AG04449 (cell line): ENCODE results near the gene NCOA4.
A peak's percentile ranks its signal among the peaks of the same experiment; 100 is the strongest.

Source experiments
- CTCF ChIA-PET: fragments of 350-600 bp; formaldehyde crosslinking; extraction: SDS; loops from one replicate; lab custom pipeline; 2021; ENCODE audit warnings: antibody characterized with exemption; lab: Yijun Ruan, JAX
- POLR2A ChIA-PET: fragments of 400-600, 350-600 bp; formaldehyde crosslinking; extraction: SDS; loops from one replicate; lab custom pipeline; 2020; ENCODE audit warnings: antibody characterized with exemption, inconsistent platforms; lab: Yijun Ruan, JAX
- DNase-seq: peaks from one replicate; pipeline ENCODE4 v3.0.0-alpha.2; 2010; ENCODE audit warnings: low read depth, low spot score
- H3K4me3 ChIP-seq: 2 replicates; pipeline ENCODE4 v1.5.1; 2011; ENCODE audit warnings: low read depth, mild to moderate bottlenecking, control low read depth, low read length
- CTCF ChIP-seq: IDR thresholded peaks from one replicate; pipeline ENCODE4 v1.5.1; 2011; ENCODE audit warnings: mild to moderate bottlenecking, moderate library complexity, low read length, control low read depth, inconsistent platforms; ENCODE audit not compliant: insufficient read depth; ENCODE audit errors: missing control alignments

Gene NCOA4

GRCh38 chr10:46046261-46046660 is 15.8 kb upstream of the NCOA4 start, which contains the start of gene MSMB:
MSMB (minus strand) TSS chr10:46046269; CDS start chr10:46046237, 32 bp downstream.
- DNase-seq: no peak
- H3K4me3 ChIP-seq: no peak within 1 kb of the TSS
- CTCF ChIA-PET: no interaction called here
- TF ChIP-seq CTCF: no peak
- POLR2A ChIA-PET: no interaction called here

GRCh38 chr10:46042527-46042926 is 12.1 kb upstream of the NCOA4 start:
- POLR2A ChIA-PET: no interaction called here
- CTCF ChIA-PET: no interaction called here
- no peak overlapping the region for H3K4me3 ChIP-seq
- no peak for DNase-seq
- no peak for TF ChIP-seq CTCF

- no peak for DNase-seq
- CTCF ChIA-PET: no interaction called here
- no peak overlapping the region for H3K4me3 ChIP-seq
- no peak for TF ChIP-seq CTCF
- POLR2A ChIA-PET: no interaction called here
Measured at GRCh38 chr10:46040004-46040403, 9.6 kb upstream of the NCOA4 start.

GRCh38 chr10:46037107-46037825 is 6.8 kb upstream of the NCOA4 start:
- DNase-seq: no peak
- no peak for TF ChIP-seq CTCF
- no peak overlapping the region for H3K4me3 ChIP-seq
- ChIA-PET CTCF (no interaction called here), POLR2A (no interaction called here)

GRCh38 chr10:46035923-46036849 is 5.8 kb upstream of the NCOA4 start:
- no peak overlapping the region for H3K4me3 ChIP-seq
- DNase-seq: no peak
- TF ChIP-seq CTCF: no peak
- ChIA-PET POLR2A (no interaction called here), CTCF (no interaction called here)

GRCh38 chr10:46033602-46034011 is 3.2 kb upstream of the NCOA4 start:
- ChIA-PET POLR2A (no interaction called here), CTCF (interaction anchor here (1.0 to 1.2 kb wide), 2 partner anchors 10 to 794 kb away, joined by 3 to 4 read pairs; no protein-coding TSS in a partner anchor)
- DNase-seq: peak; percentile 62
- TF ChIP-seq CTCF: no peak
- no peak overlapping the region for H3K4me3 ChIP-seq
